ENCODE data around the gene C1S.

C1S gene

GRCh38 chr12:7068994-7069346 lies 8.5 kb downstream of the C1S start:
- H3K27ac ChIP-seq (ENCODE audit: extremely low read depth, low read depth, low read length): no peak overlapping the region
- CTCF ChIA-PET: interaction anchor here (0.6 kb wide), 1 partner anchor 48 kb away, joined by 3 read pairs; no protein-coding TSS in a partner anchor
- POLR2A ChIA-PET: interaction anchor here (0.8 kb wide), 1 partner anchor 217 kb away, joined by 3 read pairs; the partner anchor contains the start of gene USP5

GRCh38 chr12:7069386-7069785 lies 8.9 kb downstream of the C1S start:
- no peak overlapping the region for H3K4me3 ChIP-seq (ENCODE audit: low read depth, low read length)
- no peaks in the 10 kb centered on the region for H3K36me3 ChIP-seq (ENCODE audit: control insufficient read depth in 2 of 2, insufficient read depth in 1 of 2, low read length in 2 of 2)
- no peaks in the 10 kb centered on the region for H3K9me3 ChIP-seq (ENCODE audit: control insufficient read depth, insufficient read depth, low read depth, low read length)
- POLR2A ChIA-PET: no interaction called here
- TF ChIP-seq GFI1B (tag by site-specific recombination; IDR thresholded peaks at IDR 0.05) (no peak), SP7 (tag by site-specific recombination; IDR thresholded peaks at IDR 0.05) (no peak), ZNF23 (tag by site-specific recombination; IDR thresholded peaks at IDR 0.05; ENCODE audit: borderline replicate concordance) (no peak), ZNF132 (tag by site-specific recombination; IDR thresholded peaks at IDR 0.05; ENCODE audit: borderline replicate concordance) (no peak), RBAK (tag by site-specific recombination; IDR thresholded peaks at IDR 0.05) (no peak), ZNF624 (tag by site-specific recombination; IDR thresholded peaks at IDR 0.05) (no peak), ZNF660 (tag by site-specific recombination; IDR thresholded peaks at IDR 0.05) (no peak), ZNF701 (tag by site-specific recombination; IDR thresholded peaks at IDR 0.05) (no peak)
- H3K27ac ChIP-seq (ENCODE audit: extremely low read depth, low read depth, low read length): no peak overlapping the region
- no peaks in the 10 kb centered on the region for H3K4me1 ChIP-seq (ENCODE audit: control insufficient read depth, insufficient read depth, low read length)
- CTCF ChIA-PET: no interaction called here

More at GRCh38 chr12:7068994-7069346, 8.5 kb downstream of the C1S start:
- Histone ChIP-seq H3K4me1 (ENCODE audit: control insufficient read depth, insufficient read depth, low read length) (no peaks in the 10 kb centered on the region), H3K9me3 (ENCODE audit: control insufficient read depth, insufficient read depth, low read depth, low read length) (no peaks in the 10 kb centered on the region), H3K4me3 (ENCODE audit: low read depth, low read length) (no peak overlapping the region), H3K36me3 (ENCODE audit: control insufficient read depth in 2 of 2, insufficient read depth in 1 of 2, low read length in 2 of 2) (no peaks in the 10 kb centered on the region)
- TF ChIP-seq ZNF488 (tag by site-specific recombination; IDR thresholded peaks at IDR 0.05): no peak
- TF ChIP-seq ZNF830 (tag by site-specific recombination; IDR thresholded peaks at IDR 0.05; ENCODE audit: low read depth): no peak
- no peak for TF ChIP-seq MYNN (tag by site-specific recombination; IDR thresholded peaks at IDR 0.05; ENCODE audit: borderline replicate concordance)
- no peak for TF ChIP-seq BCL6B (tag by site-specific recombination; IDR thresholded peaks at IDR 0.05)

GRCh38 chr12:7072035-7072434 lies 11.5 kb downstream of the C1S start:
- no peaks in the 10 kb centered on the region for H3K9me3 ChIP-seq (ENCODE audit: control insufficient read depth, insufficient read depth, low read depth, low read length)
- no peaks in the 10 kb centered on the region for H3K4me1 ChIP-seq (ENCODE audit: control insufficient read depth, insufficient read depth, low read length)
- H3K4me3 ChIP-seq (ENCODE audit: low read depth, low read length): no peak overlapping the region
- ChIA-PET POLR2A (no interaction called here), CTCF (no interaction called here)
- H3K36me3 ChIP-seq (ENCODE audit: control insufficient read depth in 2 of 2, insufficient read depth in 1 of 2, low read length in 2 of 2): no peaks in the 10 kb centered on the region
- TF ChIP-seq ZNF449 (tag by site-specific recombination; IDR thresholded peaks at IDR 0.05): no peak
- no peak for TF ChIP-seq PRDM6 (tag by site-specific recombination; IDR thresholded peaks at IDR 0.05)
- no peak for TF ChIP-seq YY1 (tag by site-specific recombination; IDR thresholded peaks at IDR 0.05)
- TF ChIP-seq ZNF785 (tag by site-specific recombination; IDR thresholded peaks at IDR 0.05): no peak
- no peak for TF ChIP-seq ZNF221 (tag by site-specific recombination; IDR thresholded peaks at IDR 0.05; ENCODE audit: borderline replicate concordance)
- TF ChIP-seq ZNF626 (tag by site-specific recombination; IDR thresholded peaks at IDR 0.05): no peak
- TF ChIP-seq ZNF391 (tag by site-specific recombination; IDR thresholded peaks at IDR 0.05; ENCODE audit: borderline replicate concordance, low read depth): no peak
- no peak for TF ChIP-seq ZNF341 (tag by site-specific recombination; IDR thresholded peaks at IDR 0.05; ENCODE audit: low read depth)
- no peak for TF ChIP-seq ZBTB20 (tag by site-specific recombination; IDR thresholded peaks at IDR 0.05)
- no peak for TF ChIP-seq ZBTB8A (tag by site-specific recombination; IDR thresholded peaks at IDR 0.05)
- TF ChIP-seq ZNF416 (tag by site-specific recombination; IDR thresholded peaks at IDR 0.05): no peak
- no peak for TF ChIP-seq ZFP37 (tag by site-specific recombination; IDR thresholded peaks at IDR 0.05)
- no peak for TF ChIP-seq SP3 (tag by site-specific recombination; IDR thresholded peaks at IDR 0.05)
- no peak overlapping the region for H3K27ac ChIP-seq (ENCODE audit: extremely low read depth, low read depth, low read length)

All from HEK293 (cell line).